Measurements from ENCODE around the gene RRM1.

DNA sequence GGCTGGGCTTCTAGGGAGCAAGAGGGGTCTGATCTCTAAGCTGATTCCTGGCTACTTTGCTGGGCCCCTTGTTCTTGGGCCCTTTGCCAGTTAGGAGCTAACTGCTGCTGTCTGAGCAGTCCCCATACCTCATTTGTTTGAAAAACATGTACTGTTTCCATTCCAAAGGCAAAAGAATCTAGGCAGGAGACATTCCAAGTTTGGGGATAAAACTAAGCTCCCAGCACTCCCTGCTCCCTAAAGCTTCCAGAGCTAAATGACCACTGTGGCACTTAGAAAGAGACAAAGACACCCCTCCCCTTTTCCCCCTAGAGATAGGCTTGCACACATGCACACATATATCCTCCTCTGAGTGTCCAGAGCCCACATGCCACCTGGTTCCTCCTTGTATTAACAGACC lies 22.7 kb upstream of the RRM1 start:
- TF ChIP-seq, protein P1, sequence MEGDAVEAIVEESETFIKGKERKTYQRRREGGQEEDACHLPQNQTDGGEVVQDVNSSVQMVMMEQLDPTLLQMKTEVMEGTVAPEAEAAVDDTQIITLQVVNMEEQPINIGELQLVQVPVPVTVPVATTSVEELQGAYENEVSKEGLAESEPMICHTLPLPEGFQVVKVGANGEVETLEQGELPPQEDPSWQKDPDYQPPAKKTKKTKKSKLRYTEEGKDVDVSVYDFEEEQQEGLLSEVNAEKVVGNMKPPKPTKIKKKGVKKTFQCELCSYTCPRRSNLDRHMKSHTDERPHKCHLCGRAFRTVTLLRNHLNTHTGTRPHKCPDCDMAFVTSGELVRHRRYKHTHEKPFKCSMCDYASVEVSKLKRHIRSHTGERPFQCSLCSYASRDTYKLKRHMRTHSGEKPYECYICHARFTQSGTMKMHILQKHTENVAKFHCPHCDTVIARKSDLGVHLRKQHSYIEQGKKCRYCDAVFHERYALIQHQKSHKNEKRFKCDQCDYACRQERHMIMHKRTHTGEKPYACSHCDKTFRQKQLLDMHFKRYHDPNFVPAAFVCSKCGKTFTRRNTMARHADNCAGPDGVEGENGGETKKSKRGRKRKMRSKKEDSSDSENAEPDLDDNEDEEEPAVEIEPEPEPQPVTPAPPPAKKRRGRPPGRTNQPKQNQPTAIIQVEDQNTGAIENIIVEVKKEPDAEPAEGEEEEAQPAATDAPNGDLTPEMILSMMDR (conservative IDR thresholded peaks at IDR 0.05) = no peak
- TF ChIP-seq EZH2 (IDR thresholded peaks at IDR 0.05; ENCODE audit: low read depth) = no peak
